ENCODE data around the gene RP9.
A peak's percentile ranks its signal among the peaks of the same experiment; 100 is the strongest.

Gene RP9

DNA sequence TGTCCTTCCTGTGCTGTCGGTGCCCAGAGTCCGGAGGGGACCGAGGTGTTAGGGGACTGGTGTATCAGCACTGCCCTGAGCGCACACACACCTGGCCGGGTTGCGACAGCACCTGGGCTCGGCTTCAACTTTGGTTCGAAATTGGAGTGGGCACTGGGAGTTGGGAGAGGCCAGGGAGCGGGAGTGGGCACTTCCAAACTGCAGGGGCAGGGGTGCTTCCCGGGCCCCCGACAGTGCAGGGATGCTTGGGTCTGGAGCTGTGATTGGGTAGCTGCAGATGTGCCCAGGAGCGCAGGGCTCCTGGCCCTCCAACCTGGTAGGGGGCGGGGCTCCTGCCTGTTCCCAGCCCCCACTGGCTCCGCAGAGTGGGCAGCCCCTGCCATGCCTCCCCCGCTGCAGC is 27.9 kb upstream of the RP9 start:
- Histone ChIP-seq H3K79me2 (peaks cover 11% of the 10 kb centered on the region), H3K9me3 (ENCODE audit: control insufficient read depth, low read length) (no peaks in the 10 kb centered on the region), H3K4me1 (no peaks in the 10 kb centered on the region), H3K36me3 (ENCODE audit: control insufficient read depth, insufficient read depth, low read length) (no peaks in the 10 kb centered on the region), H3K27ac (no peak overlapping the region), H2AFZ (no peak overlapping the region), H3K4me3 (ENCODE audit: low read depth, low read length) (no peak overlapping the region), H3K27me3 (ENCODE audit: control insufficient read depth, insufficient read depth, low read length) (no peaks in the 10 kb centered on the region), H3K4me2 (ENCODE audit: low read length) (no peak overlapping the region), H3K9ac (no peak overlapping the region)
- TF ChIP-seq, protein P1, sequence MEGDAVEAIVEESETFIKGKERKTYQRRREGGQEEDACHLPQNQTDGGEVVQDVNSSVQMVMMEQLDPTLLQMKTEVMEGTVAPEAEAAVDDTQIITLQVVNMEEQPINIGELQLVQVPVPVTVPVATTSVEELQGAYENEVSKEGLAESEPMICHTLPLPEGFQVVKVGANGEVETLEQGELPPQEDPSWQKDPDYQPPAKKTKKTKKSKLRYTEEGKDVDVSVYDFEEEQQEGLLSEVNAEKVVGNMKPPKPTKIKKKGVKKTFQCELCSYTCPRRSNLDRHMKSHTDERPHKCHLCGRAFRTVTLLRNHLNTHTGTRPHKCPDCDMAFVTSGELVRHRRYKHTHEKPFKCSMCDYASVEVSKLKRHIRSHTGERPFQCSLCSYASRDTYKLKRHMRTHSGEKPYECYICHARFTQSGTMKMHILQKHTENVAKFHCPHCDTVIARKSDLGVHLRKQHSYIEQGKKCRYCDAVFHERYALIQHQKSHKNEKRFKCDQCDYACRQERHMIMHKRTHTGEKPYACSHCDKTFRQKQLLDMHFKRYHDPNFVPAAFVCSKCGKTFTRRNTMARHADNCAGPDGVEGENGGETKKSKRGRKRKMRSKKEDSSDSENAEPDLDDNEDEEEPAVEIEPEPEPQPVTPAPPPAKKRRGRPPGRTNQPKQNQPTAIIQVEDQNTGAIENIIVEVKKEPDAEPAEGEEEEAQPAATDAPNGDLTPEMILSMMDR (IDR thresholded peaks at IDR 0.05): no peak

GRCh38 chr7:33130184-33130583 is 21.0 kb upstream of the RP9 start:
- TF ChIP-seq, protein P1 (IDR thresholded peaks at IDR 0.05): no peak

DNA sequence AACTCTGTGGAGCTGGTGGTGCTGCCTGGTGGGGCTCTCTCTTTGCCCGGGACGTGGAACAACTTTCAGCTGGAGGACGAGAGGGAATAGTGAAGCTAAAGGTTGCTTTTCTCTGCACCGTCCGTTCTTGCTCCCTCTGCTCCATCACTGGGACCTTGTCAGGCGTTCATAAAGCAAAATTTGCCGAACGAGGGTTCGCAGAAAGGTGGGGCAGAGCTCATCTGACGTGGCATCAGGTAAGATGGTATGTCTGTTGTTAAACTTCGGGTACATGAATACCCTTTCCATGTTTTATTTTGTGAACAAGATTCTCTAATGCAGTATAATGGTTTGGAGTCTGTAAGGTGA is 20.6 kb upstream of the RP9 start:
- Histone ChIP-seq H3K79me2 (peaks cover 8% of the 10 kb centered on the region), H3K36me3 (ENCODE audit: control insufficient read depth, insufficient read depth, low read length) (no peaks in the 10 kb centered on the region), H3K9me3 (ENCODE audit: control insufficient read depth, low read length) (no peaks in the 10 kb centered on the region), H3K9ac (no peak overlapping the region), H3K4me3 (ENCODE audit: low read depth, low read length) (peak overlapping the region; percentile 82), H3K27ac (peak overlapping the region; percentile 82), H2AFZ (peak overlapping the region; percentile 97), H3K4me1 (no peaks in the 10 kb centered on the region), H3K27me3 (ENCODE audit: control insufficient read depth, insufficient read depth, low read length) (no peaks in the 10 kb centered on the region), H3K4me2 (ENCODE audit: low read length) (peak overlapping the region; percentile 75)
- TF ChIP-seq, protein P1 (IDR thresholded peaks at IDR 0.05): no peak

More at GRCh38 chr7:33130184-33130583, 21.0 kb upstream of the RP9 start:
- Histone ChIP-seq H3K4me2 (ENCODE audit: low read length) (peak overlapping the region; percentile 75), H3K4me1 (no peaks in the 10 kb centered on the region), H3K9ac (no peak overlapping the region), H2AFZ (peak overlapping the region; percentile 97), H3K27ac (no peak overlapping the region), H3K27me3 (ENCODE audit: control insufficient read depth, insufficient read depth, low read length) (no peaks in the 10 kb centered on the region), H3K4me3 (ENCODE audit: low read depth, low read length) (peak overlapping the region; percentile 82), H3K9me3 (ENCODE audit: control insufficient read depth, low read length) (no peaks in the 10 kb centered on the region), H3K79me2 (peaks cover 12% of the 10 kb centered on the region), H3K36me3 (ENCODE audit: control insufficient read depth, insufficient read depth, low read length) (no peaks in the 10 kb centered on the region)

GRCh38 chr7:33128990-33129805 is 20.0 kb upstream of the RP9 start, which contains the start of gene BBS9:
TSS of gene BBS9 (plus strand) at chr7:33129564. CDS start at chr7:33146253, 16,689 bp downstream.
- H3K27me3 ChIP-seq (ENCODE audit: control insufficient read depth, insufficient read depth, low read length): no peaks in the 10 kb centered on the region
- H3K4me3 ChIP-seq (ENCODE audit: low read depth, low read length): peak within 1 kb of the TSS; percentile 82
- H3K9me3 ChIP-seq (ENCODE audit: control insufficient read depth, low read length): no peaks in the 10 kb centered on the region
- peak within 1 kb of the TSS; percentile 75 for H3K4me2 ChIP-seq (ENCODE audit: low read length)
- no peaks in the 10 kb centered on the region for H3K4me1 ChIP-seq
- no peak within 1 kb of the TSS for H3K9ac ChIP-seq
- H3K79me2 ChIP-seq: peaks cover 5% of the 10 kb centered on the region
- TF ChIP-seq, protein P1 (IDR thresholded peaks at IDR 0.05): no peak
- H2AFZ ChIP-seq: peak within 1 kb of the TSS; percentile 97
- no peaks in the 10 kb centered on the region for H3K36me3 ChIP-seq (ENCODE audit: control insufficient read depth, insufficient read depth, low read length)
- H3K27ac ChIP-seq: peak within 1 kb of the TSS; percentile 82

- Histone ChIP-seq H3K4me1 (no peaks in the 10 kb centered on the region), H3K9ac (no peak overlapping the region), H3K4me3 (ENCODE audit: low read depth, low read length) (peak overlapping the region; percentile 82), H3K27me3 (ENCODE audit: control insufficient read depth, insufficient read depth, low read length) (no peaks in the 10 kb centered on the region), H2AFZ (peak overlapping the region; percentile 97), H3K36me3 (ENCODE audit: control insufficient read depth, insufficient read depth, low read length) (no peaks in the 10 kb centered on the region), H3K9me3 (ENCODE audit: control insufficient read depth, low read length) (no peaks in the 10 kb centered on the region), H3K27ac (peak overlapping the region; percentile 82), H3K79me2 (peaks cover 5% of the 10 kb centered on the region), H3K4me2 (ENCODE audit: low read length) (peak overlapping the region; percentile 75)
- TF ChIP-seq, protein P1 (IDR thresholded peaks at IDR 0.05): no peak
These were observed 19.4 kb upstream of the RP9 start for GRCh38 chr7:33128631-33128989.
